Measurements from ENCODE around the gene PSMG3.

The PSMG3 gene, protein sequence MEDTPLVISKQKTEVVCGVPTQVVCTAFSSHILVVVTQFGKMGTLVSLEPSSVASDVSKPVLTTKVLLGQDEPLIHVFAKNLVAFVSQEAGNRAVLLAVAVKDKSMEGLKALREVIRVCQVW

DNA sequence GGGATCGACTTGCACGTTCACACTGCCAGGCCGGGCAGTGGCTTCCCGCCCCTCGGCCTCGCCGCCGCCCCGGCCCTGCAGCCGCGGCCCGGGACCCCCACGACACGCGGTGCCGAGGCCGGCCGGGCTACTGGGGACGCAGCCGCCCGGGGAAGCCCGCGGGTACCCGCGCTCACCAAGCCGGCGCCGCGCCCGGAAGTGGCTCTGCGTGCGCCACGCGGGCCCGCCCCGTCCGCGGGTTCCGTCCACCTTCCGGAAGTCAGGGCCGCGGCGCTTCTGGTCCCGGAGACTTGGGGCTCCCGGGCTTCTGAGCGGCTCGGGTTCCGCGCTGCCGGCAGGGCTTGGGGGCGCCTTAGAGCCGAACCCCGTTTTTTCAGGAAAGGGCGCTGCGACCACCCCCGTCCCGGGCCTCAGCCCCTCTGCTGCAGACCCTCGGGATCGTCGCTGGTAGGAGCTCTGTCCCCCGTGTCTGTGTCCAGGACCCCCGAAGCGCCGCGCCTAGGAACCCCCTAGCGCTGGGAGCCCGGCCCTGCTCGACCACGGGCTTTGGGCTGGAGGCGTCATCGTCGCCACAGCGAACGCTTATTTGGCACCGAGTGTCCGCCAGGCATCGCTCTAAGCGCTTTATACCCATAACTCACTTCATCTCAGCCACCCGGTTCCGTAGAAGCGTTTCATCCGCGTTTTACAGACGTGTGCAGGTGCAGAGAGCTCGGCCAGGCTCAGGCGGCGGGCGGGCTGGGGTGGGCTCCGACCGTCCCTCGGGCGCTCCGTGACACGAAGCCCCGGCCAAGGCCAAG is at the start of gene PSMG3:
Gene PSMG3, minus strand, starts transcription at position 200 of the 800 bp plus-strand sequence. CDS start 693 bp downstream, outside the sequence.
- peak; percentile 92 for DNase-seq (ENCODE audit: low spot score)

DNA sequence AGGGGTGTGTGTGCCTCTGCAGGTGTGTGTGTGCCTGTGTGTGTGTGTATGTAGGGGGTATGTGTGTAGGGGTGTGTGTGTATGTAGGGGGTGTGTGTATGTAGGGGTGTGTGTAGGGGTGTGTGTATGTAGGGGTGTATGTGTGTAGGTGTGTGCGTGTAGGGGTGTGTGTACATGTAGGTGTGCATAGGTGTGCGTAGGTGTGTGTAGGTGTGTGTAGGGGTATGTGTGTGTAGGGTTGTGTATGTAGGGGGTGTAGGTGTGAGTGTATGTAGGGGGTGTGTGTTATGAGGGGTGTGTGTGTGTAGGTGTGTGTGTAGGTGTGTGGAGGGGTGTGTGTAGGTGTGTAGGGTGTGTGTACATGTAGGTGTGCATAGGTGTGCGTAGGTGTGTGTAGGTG is 48.6 kb upstream of the PSMG3 start:
- DNase-seq (ENCODE audit: low spot score) = no peak

DNA sequence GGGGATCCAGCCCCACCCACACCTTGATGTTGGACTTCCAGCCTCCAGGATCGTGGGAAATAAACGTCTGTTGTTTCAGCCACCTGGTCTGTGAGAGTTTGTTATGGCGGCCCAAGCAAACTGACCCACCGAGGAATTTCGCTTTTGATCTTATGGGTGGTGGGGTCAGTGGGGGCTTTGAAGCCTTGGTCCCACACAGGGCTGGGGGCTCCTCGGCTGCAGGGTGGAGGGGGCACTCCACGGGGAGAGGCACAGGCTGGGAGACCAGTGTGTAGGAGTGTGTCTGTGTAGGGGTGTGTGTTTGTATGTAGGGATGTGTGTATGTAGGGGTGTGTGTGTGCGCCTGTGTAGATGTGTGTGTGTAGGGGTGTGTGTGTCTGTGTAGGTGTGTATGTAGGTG is 48.1 kb upstream of the PSMG3 start:
- DNase-seq (ENCODE audit: low spot score) = no peak

DNA sequence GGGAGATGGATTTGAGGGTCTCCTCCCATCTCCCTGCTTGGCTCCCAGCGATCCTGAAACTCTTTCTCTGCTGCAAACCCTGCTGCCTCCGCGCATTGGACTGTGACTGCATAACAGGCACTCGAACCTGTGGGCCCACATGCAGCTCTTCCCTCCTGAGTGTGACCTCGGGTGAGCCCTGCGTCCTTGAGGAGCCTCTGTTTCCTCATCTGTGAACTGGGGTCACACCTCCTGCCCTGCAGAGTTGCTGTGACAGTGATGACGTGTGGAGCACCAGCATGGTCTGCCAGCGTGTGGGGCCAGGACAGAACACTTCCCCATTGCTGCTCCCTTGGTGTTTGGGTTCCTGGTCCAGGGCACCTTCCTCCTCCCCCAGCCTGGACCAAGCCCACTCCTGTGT is 46.9 kb upstream of the PSMG3 start:
- DNase-seq (ENCODE audit: low spot score) = no peak

DNA sequence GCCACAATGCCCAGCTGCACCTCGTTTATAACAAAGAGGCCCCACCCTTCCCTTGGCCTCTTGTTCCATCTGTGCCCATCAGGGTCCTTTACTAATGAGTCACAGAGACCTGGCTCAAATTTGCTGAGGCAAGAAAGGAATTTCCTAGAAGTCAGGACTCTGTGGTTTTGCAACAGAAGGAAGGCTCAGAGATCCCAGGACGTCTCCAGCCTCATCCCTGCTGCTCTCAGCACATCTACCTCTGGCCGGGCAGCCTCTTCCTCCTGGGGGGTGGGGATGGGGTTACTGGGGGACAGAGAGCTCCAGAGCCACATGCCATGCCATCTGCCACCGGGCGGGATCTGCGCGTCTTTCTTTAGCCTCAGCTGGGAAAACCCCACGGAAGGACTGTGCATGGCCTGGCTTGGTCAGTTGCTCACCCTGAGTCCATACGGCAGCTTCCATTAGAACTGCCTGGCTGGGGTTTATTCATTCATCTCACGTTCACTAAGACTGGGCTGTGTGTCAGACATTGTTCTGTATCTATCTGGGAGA is 41.9 kb upstream of the PSMG3 start:
- DNase-seq (ENCODE audit: low spot score) = no peak

DNA sequence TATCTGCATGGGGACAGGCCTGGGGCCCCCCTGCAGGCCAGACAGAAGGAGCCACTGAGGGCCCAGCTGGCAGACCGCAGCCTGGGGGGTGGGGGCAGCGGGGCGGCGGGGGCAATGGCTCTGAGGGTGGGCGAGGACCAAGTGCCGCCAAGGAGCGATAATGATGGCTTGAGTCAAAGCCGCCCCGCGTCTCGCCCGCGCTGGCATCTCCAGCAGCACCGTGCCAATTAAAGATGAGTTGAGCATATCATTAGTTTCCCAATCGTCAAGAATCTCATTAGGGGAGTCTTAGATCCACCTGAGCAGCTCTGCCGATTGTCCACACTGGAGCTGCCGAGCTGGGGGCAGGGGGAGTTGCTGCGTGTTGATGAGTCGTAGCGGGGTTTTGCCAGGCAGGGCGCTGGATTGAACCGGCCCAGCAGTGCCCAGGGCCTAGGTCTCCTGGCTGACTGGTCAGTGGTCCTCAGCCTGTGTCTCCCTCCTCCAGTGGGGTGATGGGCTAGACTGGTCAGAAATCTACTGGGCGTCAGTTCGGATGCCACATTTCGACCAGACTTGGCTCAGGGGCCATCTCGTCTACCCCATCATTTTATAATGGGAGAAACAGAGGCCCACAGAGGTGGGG is 41.0 kb upstream of the PSMG3 start:
- no peak for DNase-seq (ENCODE audit: low spot score)

DNA sequence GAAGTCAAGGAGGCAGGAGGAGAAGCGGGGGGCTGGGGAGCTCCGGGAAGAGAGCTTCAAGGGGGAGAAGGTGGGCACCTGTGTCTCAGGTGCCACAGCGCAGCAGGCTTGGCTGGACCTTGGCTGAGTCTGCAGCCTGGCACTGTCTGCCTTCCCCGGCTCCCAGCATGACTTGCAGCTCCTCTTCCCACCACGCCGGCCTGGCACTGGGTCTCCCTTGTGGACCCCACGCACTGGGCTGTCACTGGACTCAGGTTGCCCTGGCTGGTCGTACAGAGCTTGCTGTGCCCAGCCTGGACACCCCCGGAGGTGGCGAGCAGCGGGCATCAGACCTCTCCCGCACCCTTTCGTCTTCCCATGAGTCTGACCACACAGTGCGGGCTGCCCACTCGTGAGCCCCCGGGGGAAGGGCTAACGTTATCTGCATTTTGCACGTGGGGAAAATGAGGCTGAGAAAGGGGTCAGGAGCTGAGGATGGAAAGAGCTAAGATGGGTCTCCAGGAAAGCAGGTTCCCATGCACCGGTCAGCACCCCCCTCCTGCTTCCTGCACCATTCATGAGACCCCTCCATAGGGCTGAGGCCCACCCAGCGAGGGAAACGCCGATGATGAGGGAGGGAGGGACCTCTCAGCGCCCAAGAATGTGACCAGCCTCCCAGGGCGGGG is 40.3 kb upstream of the PSMG3 start:
- DNase-seq (ENCODE audit: low spot score) = no peak

DNA sequence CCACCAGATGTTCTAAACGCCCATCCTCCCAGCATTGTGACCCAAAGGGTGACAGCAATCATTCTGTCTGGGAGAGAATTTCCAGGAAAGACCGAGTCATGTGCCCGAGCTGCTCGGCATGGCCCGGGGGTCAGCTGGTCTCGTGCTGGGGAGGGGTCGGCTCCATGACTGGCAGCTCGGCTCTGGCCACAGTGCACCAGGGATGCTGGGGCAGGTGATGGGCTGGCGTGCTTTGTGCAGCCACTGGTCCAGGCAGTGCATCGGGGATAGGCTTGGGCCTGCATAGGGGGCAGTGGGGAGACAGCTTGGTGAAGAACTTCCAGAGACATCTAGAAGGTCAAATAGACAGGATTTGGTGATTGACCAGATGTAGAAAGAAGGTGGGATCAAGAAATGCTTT is 39.2 kb upstream of the PSMG3 start:
- DNase-seq (ENCODE audit: low spot score) = no peak

DNA sequence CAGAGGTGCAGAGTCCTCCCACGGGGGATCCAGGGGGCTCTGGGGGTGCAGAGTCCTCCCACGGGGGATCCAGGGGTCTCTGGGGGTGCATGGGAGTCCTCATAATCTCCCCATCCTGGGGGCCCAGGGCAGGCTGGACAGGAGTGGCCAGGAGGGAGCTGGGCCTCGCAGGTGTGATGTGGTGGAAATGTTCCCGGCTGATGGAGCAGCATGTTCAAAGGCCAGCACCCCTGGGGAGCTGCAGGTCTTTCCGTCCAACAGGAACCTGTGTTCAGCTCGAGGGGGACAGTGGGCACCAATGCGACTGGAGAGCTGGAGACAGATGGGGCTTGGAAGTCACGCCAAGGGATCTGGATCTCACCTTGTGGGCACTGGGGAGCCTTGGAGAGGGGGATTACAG is 38.5 kb upstream of the PSMG3 start:
- no peak for DNase-seq (ENCODE audit: low spot score)

DNA sequence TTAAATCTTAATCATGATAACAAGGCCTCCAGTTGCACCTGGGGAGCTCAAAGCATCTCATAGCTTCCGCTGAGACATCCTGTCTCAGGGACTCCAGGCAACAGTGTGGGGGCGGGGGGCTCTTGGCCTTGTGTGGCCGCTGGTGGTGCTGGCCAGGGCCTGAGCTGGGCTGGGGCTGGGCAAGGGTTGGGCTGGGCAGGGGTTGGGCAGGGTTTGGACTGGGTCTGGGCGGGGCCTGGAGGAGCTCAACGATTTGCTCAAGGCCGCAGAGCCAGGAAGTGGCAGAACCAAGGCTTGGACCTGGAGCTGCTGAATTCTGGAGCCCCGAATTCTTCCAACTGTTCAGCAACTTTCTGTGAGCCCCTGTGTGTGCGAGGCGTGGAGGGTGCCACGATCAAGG is 37.9 kb upstream of the PSMG3 start:
- no peak for DNase-seq (ENCODE audit: low spot score)

DNA sequence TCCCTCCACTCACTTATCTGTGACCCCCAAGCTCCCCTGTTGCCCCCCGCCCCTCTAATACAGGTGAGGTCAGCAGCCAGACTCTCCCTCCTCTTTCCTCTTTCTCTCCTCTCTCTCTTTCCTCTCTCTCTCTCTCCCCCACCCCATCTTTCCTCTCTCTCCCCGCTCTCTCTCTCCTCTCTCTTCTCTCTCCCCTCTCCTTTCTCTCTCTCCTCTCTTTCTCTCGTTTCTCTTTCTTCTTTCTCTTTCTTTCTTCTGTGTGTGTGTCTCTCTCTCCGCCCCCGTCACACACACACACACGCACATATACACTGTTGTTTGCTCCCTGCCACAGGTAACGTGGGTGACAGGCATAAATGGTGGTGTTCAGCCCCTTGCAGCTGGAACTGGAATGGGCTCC is 37.2 kb upstream of the PSMG3 start:
- DNase-seq (ENCODE audit: low spot score) = no peak

DNA sequence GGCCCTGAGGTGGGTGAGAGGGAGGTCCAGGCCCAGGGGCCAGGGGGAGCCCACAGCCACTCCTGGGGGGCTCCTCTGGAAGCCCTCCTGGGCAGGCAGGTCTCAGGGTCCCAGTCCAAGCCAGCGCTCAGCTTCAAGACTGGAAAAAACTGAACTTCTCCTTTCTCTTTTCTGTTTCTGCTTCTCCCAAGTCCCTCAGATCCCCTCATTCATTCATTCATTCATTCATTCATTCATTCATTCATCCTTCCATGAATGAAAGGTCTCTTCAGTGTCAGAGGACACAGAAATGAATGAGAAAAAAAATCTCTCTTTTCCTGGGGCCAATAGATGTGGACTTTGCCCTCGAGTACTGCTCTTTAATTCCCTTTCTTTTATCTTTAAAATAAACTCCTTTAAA is 34.6 kb upstream of the PSMG3 start:
- DNase-seq (ENCODE audit: low spot score) = no peak

DNA sequence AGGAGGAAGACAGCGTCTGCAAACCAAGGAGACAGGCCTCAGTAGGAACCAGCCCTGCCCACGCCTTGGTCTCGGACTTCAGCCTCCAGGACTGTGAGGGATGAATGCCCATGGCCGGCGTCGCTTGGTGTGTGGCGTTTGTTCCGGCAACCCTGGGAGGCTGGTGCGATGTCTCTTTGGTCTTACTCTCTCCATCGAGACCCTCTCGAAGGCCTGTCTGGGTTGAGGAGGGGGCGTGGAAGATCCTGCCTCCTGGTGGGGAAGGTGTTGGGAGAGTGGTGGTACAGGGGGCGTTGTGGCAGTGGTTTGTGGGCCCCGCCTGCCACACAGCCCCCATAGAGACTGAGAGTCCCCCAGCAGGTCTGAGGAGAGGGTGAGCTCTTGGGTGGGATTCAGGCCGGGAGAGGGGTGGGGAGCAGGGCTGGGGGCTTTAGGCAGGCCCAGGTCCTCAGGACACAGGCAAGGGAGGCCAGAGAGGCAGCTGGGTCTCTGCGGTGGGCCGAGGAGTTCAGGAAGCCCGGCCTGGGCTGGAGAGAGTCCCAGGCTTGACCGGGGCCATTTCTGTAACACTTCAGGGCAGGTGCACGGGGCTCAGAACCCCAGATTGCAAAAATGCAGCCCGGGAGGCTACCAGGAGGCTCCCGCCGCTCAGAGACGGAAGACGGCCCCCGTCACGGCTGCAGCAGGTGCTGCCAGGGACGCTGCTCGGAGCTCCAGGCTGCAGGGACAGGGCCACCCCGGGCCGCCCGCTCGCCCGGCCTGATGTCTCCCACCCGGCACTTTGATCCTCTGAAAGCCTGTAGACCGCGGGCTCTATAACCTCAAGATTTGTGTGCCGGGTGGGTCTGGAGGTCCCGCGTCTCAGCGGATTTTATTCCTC is 33.8 kb upstream of the PSMG3 start:
- DNase-seq (ENCODE audit: low spot score) = no peak

DNA sequence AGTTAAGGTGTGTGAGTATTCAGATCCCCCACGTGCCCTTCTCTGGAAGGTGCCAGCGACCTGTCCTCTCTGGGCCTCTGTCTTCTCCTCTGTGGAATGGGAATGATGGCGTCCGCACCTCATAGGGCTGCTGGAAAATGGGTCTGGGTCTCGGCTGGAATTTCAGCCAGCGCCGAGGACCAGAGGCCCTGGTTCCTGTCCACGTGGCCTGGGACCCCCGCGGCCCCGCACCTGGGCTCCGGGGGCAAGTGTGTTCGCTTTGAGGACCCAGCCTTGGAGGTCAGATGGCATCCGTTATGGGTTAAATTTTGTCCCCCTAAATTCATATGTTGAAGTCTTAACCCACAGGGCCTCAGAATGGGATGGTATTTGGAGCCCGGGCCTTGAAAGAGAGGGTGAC is 32.6 kb upstream of the PSMG3 start:
- DNase-seq (ENCODE audit: low spot score) = no peak

DNA sequence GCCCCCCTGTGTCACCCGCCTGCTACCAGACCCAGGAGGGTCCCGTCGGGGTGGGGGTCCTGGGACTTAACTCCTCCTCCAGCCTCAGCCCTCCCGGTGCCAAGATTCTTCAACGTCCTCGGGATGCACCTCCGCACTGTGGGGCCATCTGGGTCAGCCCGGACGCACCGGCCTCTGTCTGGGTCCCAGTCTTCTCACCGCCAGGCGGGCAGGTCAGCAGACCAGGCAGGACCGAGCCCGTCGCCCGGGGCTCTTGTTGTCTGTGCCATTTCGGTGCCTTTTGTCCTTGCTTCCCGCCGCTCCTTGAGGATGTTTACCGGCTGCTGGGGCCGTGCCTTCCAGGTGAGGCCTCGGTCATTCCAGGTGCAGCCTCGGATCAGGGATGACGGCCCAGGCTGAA is 32.1 kb upstream of the PSMG3 start:
- DNase-seq (ENCODE audit: low spot score) = no peak

DNA sequence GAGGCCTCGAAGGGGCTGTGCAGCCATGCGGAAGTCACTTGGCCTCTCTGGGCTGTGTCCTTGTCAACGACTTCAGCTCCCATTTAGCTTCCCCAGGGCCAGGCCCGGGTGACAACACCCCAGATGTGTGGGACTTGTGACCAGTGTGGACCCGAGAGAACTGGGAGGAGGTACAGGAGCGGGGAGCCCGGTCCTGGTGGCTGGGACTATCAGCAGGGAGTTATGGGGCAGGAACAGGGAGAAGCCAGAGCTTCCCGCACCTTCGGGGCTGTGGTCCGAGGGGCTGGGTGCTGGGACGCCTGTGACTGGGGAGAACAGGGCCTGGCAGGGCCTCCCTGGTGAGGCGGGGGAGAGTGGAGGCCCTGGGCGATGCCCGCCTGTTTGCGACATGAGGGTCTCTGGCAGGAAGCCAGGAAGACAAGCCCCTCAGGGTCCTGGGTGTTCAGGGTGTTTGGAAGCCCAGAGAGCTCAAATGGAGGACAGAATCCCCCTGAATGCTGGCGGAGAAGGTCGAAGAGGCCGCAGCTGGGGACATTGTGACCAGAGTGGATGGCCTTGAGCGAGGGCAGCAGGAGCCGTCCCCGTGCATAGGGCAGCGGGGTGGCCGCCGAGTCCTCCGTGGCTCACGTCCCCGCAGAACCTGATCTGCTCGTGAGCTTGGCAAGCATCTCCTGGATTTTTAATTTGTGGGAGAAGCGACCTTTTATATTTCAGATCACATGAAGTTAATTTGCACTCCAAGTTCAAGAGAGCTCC is 30.0 kb upstream of the PSMG3 start:
- no peak for DNase-seq (ENCODE audit: low spot score)

DNA sequence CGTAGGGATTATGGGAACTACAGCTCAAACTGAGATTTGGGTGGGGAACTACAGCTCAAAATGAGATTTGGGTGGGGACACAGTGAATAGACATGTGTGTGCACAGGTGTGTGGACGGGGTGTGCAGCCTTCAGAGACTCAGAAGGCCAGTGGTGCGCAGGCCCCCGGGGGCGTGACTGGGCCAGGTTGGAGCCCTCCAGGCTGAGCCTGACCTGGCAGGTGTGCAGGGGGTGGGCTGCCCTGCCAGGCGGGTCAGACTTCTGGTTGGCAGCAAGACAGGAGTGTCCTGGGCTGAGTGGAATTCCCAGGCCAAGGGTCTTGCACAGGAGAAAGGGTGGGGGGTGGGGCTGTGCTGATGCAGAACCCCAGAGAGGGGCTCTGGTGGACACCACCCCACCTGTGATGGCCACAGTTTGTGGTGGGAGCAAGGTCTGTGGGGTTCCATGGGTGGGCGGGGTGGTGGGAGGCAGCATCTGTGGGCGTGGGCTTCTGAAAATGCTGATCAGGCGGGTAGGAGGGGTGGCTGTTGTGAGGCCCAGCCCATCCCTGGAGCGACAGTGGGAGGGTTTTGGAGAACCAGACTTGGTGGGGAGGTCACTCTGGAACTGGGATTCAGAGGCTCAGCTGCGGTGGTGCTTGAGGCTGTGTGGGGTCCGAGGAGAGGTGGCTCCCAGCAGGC is 29.3 kb upstream of the PSMG3 start:
- DNase-seq (ENCODE audit: low spot score) = no peak

DNA sequence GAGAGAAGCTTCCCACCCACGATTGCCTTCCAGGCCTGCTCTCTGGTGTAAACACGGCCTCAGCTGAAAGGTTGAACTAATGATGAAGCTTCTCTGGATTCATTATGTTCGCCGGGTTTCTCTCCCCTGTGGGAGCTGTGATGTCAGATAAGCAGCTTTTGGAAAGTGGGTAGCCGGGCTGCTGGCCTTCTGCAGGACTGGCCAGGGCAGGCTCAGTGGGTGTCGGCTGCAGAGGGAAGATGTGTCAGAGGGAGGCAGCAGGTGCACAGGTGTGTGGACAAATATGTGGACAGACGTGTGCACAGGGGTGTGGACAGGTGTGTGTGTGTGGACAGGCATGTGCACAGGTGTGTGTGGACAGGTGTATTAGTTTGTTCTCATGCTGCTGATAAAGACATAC is 28.5 kb upstream of the PSMG3 start:
- DNase-seq (ENCODE audit: low spot score) = no peak

DNA sequence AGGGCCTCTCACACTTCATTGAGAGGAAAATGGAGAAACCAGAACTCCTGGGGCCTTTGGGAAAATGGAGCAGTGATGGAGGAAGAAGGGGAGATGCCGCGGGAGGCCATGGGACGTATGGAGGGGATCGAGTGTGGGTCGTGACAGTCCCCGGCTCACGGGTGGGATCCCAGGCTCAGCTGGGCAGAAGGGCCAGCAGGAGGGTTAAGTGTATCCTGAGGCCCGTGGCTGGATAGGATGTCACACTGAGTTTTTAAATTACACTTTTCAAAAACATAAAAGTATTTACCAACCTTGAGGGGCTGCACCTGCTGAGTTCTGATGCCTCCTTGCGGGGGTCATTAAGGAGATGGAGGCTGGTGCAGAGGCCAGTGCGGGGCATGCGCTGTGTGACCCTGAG is 28.0 kb upstream of the PSMG3 start:
- no peak for DNase-seq (ENCODE audit: low spot score)

DNA sequence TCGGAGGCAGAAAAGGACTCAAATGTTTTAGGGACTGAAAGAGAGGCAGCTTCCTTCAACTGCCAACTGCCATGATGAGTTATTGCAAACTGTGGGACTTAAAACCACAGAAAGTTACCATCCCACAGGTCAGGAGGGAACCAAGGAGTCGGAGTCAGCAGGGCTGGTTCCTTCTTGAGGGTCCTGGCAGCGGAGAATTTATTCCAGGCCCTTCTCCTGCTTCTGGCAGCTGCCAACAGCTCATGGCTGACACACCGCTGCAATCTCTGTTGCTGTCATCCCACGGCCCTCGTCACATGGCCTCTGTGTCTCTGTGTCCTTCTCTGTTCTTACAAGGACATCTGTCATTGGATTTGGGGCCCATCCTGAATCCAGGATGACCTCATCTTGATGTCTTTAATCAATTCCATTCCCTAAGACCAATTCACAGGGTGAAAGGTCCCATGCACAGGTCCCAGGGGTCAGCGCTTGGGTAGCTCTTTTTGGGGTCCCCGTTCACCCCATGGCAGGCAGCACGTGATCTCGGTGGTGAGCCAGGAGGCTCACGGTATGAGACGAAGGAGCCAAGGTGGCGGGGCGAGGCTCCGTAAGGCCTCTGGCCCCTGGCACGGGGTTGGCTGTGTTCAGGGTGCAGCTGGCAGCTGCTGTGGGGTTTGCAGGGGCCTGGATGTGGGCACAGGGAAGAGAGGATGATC is 27.4 kb upstream of the PSMG3 start:
- DNase-seq (ENCODE audit: low spot score) = no peak

Measured in HuH-7 (cell line).